GM12891 (cell line): Measurements from ENCODE around the gene ZCCHC18.

ENCODE experiments used
- PAX5 ChIP-seq: IDR thresholded peaks from 2 replicates; pipeline ENCODE4 v1.6.1; 2011; ENCODE audit warnings: low read length, moderate library complexity, mild to moderate bottlenecking; ENCODE audit not compliant: insufficient read depth, severe bottlenecking
- POLR2A ChIP-seq: IDR thresholded peaks from 2 replicates; pipeline ENCODE4 v1.6.1; 2011; ENCODE audit warnings: low read depth, low read length, control low read depth
- POLR2AphosphoS5 ChIP-seq: IDR thresholded peaks from 2 replicates; pipeline ENCODE4 v1.6.1; 2011; ENCODE audit warnings: low read depth, low read length, control low read depth

- TF ChIP-seq POLR2A, result no peak
- TF ChIP-seq POLR2AphosphoS5, result no peak
- no peak for TF ChIP-seq PAX5
Observed at GRCh38 chrX:104137496-104137895, 25.2 kb downstream of the ZCCHC18 start.
